Stomach smooth muscle (tissue), 2 donors: Measurements from ENCODE around the gene EGFL7.

Source experiments
- H3K27ac ChIP-seq: one replicate; pipeline ENCODE4 v1.7.0; 2013; ENCODE audit warnings: mild to moderate bottlenecking, low read length, inconsistent platforms
- H3K27me3 ChIP-seq, 2 donors: one replicate each; pipeline ENCODE4 v1.7.0; 2013; ENCODE audit warnings: low read length in 2 of 2; ENCODE audit not compliant: insufficient read depth in 2 of 2, control insufficient read depth in 1 of 2
- H3K36me3 ChIP-seq, 2 donors: one replicate each; pipeline ENCODE4 v1.7.0; 2013; ENCODE audit warnings: low read length in 2 of 2; ENCODE audit not compliant: control insufficient read depth in 2 of 2, insufficient read depth in 2 of 2
- H3K4me1 ChIP-seq: one replicate; pipeline ENCODE4 v1.7.0; 2013; ENCODE audit warnings: low read length; ENCODE audit not compliant: control insufficient read depth, insufficient read depth
- H3K4me3 ChIP-seq, 2 donors: one replicate each; pipeline ENCODE4 v1.7.0; 2013; ENCODE audit warnings: low read length in 2 of 2
- H3K9ac ChIP-seq, 2 donors: one replicate each; pipeline ENCODE4 v1.7.0; 2013; ENCODE audit warnings: low read length in 2 of 2, mild to moderate bottlenecking in 1 of 2
- H3K9me3 ChIP-seq, 2 donors: one replicate each; pipeline ENCODE4 v1.7.0; 2013; ENCODE audit warnings: low read length in 2 of 2; ENCODE audit not compliant: control insufficient read depth in 2 of 2
- donor health status: healthy.
- donor health status: Pancreatic carcinoma.

EGFL7 gene

GRCh38 chr9:136676920-136677686 lies 14.4 kb downstream of the EGFL7 start:
- Histone ChIP-seq H3K4me1 (no peaks in the 10 kb centered on the region), H3K36me3 (peaks cover 4 to 5% of the 10 kb centered on the region in 2 donors), H3K27ac (no peak overlapping the region), H3K9me3 (no peaks in the 10 kb centered on the region), H3K4me3 (no peak overlapping the region), H3K9ac (no peak overlapping the region), H3K27me3 (no peaks in the 10 kb centered on the region)

DNA sequence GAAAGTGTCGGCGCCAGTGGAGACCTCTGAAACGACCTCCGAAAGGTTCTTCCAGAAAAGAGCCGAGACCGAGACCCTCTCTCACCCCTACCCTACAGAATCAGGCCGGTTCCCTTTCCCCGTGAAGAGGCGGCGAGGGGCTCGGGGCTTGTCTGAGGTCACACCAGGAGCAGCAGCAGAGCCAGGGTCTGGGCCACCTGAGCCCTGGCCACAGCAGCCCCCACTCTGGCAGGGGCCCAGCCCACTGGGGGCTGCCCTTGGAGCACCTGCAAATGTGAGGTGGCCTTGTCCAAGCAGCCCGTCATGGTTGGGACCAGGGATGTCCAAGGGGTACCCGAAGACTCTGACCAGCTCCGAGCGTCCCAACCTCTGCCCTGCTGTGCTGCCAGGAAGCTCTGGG lies 15.3 kb downstream of the EGFL7 start:
- Histone ChIP-seq H3K9ac (no peak overlapping the region), H3K36me3 (peaks cover 4 to 5% of the 10 kb centered on the region in 2 donors)

DNA sequence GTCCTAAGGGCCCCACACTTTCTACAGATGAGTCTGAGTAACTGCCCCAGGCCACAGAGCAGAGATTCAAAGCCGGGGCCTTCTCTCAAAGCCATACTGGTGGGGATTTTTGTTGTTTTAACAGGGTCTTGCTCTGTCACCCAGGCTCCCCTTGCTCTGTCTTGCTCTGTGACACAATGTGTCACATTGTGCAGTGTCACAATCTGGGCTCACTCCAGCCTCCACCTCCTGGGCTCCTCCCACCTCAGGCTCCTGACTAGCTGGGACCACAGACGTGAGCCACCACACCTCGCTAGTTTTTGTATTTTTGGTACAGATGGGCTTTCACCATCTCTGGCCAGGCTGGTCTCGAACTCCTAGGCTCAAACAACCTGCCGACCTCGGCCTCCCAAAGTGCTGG lies 15.9 kb downstream of the EGFL7 start:
- H3K27me3 ChIP-seq, result no peaks in the 10 kb centered on the region
- no peaks in the 10 kb centered on the region for H3K4me1 ChIP-seq
- no peaks in the 10 kb centered on the region for H3K9me3 ChIP-seq
- H3K27ac ChIP-seq, result no peak overlapping the region
- no peak overlapping the region for H3K9ac ChIP-seq
- no peak overlapping the region for H3K4me3 ChIP-seq
- peaks cover 4 to 5% of the 10 kb centered on the region in 2 donors for H3K36me3 ChIP-seq

More for the DNA sequence above, 15.3 kb downstream of the EGFL7 start:
- no peak overlapping the region for H3K27ac ChIP-seq
- H3K27me3 ChIP-seq, result no peaks in the 10 kb centered on the region
- no peaks in the 10 kb centered on the region for H3K4me1 ChIP-seq
- no peaks in the 10 kb centered on the region for H3K9me3 ChIP-seq
- H3K4me3 ChIP-seq, result no peak overlapping the region

DNA sequence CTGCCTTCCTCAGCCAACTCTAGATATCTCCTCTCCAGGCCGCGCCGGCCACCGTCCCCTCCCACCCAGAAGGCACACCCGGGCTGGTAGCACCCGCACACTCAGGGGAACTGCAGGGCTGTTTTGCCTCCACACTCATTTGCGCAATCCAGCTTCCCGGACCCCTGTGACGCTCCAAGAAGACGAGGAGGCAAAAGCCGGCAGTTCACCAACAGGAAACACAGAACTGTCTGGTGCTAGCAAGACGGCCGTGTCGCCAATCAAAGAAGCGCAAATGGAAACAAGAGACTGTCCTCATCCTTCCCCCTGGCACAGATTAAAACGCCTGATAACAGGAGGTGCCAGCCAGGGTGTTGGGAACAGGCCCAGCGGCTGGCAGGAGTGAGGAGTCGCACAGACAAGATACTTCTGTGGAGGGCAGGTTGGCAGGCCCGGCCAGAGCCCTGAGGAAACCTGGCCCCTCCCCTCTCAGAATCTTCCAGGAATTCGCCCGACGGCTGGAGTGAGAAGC lies 16.8 kb downstream of the EGFL7 start:
- Histone ChIP-seq H3K9ac (no peak overlapping the region), H3K4me3 (no peak overlapping the region), H3K9me3 (no peaks in the 10 kb centered on the region), H3K36me3 (peaks cover 1 to 4% of the 10 kb centered on the region in 2 donors), H3K4me1 (peaks cover 4% of the 10 kb centered on the region), H3K27me3 (no peaks in the 10 kb centered on the region), H3K27ac (no peak overlapping the region)

- H3K4me1 ChIP-seq, result peaks cover 18% of the 10 kb centered on the region
- no peaks in the 10 kb centered on the region for H3K27me3 ChIP-seq
- no peak overlapping the region for H3K9ac ChIP-seq
- H3K9me3 ChIP-seq, result no peaks in the 10 kb centered on the region
- no peak overlapping the region for H3K27ac ChIP-seq
- H3K4me3 ChIP-seq, result no peak overlapping the region
- peaks cover 0 to 4% of the 10 kb centered on the region in 2 donors for H3K36me3 ChIP-seq
Observed at GRCh38 chr9:136681029-136681428, 18.3 kb downstream of the EGFL7 start.

DNA sequence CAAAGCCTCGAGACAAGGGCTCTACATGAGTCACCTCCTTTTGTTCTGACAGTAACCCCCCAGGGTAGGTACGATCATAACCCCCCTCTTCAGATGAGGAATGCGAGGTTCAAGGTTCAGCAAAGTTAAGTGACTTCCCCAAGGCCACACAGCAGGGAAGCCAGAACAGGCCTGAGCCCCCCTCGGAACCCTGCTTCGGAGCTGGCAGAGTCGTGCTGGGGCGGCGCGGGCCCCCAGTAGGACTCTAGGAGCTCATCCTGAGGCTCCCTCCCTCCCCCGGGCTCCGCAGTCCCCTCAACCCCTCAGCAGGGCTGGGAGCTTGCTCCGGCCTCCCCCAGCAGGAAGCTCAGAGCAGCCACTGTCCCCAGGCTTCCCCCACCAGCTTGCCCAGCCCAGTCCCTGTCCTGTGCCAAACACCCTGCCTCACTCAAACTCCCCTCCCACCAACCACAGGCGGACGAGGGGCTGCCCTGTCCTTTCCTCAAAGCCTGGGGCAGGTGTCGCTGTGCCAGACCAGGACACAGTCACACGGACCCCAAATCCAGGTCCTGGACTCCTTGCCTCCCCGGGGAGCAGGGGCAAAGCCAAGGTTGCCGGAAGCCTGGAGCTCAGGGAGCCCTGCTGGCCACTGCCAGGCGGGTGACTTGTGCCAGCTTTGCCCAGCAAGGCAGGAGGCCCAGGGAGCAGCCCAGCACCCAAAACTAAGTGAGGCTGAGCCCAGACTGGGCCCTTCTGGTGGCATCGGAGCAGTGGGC lies 19.4 kb downstream of the EGFL7 start:
- no peaks in the 10 kb centered on the region for H3K36me3 ChIP-seq
- no peak overlapping the region for H3K4me3 ChIP-seq
- no peak overlapping the region for H3K9ac ChIP-seq
- H3K27ac ChIP-seq, result no peak overlapping the region
- H3K9me3 ChIP-seq, result no peaks in the 10 kb centered on the region
- H3K27me3 ChIP-seq, result no peaks in the 10 kb centered on the region
- peaks cover 23% of the 10 kb centered on the region for H3K4me1 ChIP-seq

DNA sequence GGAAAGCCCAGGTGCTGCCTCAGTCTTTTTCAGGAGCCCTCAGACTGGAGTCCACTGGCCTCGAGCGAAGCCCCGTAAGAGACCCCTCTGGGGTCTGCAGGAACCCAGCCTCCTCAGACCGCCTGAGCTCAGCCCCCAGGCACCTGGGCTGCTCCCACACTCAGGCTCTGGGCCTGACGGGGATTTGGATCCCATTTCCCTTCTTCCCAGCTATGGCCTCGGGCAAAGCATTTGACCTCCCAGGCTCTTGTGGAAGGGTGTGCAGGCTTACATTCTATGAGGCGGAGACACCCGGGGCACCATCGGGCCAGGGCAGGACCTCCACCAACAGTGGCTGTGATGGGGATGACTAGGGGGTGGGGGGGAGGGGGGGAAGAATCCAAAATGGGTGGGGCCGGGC lies 20.0 kb downstream of the EGFL7 start:
- Histone ChIP-seq H3K4me3 (no peak overlapping the region), H3K9ac (no peak overlapping the region), H3K4me1 (peaks cover 23% of the 10 kb centered on the region), H3K9me3 (no peaks in the 10 kb centered on the region), H3K27me3 (no peaks in the 10 kb centered on the region), H3K27ac (no peak overlapping the region), H3K36me3 (no peaks in the 10 kb centered on the region)

DNA sequence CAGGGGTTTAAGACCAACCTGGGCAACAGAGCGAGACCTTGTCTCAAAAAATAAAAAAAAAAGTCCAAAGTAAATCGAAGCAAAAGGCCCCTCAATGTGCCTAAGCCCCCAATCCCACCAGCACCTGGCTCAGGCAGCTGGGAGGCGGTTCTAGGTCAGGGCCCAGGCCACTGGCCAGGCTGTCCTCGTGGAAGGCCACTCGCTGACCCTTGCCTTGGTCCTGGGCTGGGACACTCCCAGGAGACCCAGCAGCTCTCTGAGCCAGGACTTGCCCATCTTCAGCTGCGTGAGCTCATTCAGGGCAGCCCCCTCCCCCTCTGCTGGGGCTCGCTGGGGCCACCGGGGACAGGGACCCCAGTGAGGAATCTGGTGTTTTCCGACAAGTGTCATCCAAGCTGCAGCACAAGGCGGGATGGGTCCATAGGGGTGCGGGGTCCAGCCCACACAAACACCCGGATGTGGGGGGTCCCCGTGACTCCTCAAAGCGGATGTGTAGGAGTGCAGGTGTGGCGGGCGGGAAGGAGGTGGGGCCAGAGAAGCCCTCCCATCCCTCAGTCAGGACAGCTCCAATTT lies 20.5 kb downstream of the EGFL7 start:
- H3K4me1 ChIP-seq, result peaks cover 23% of the 10 kb centered on the region
- no peak overlapping the region for H3K27ac ChIP-seq
- H3K9ac ChIP-seq, result no peak overlapping the region
- no peaks in the 10 kb centered on the region for H3K36me3 ChIP-seq
- H3K4me3 ChIP-seq, result no peak overlapping the region
- no peaks in the 10 kb centered on the region for H3K9me3 ChIP-seq
- H3K27me3 ChIP-seq, result no peaks in the 10 kb centered on the region

GRCh38 chr9:136683755-136684154 lies 21.0 kb downstream of the EGFL7 start:
- Histone ChIP-seq H3K27ac (no peak overlapping the region), H3K9ac (no peak overlapping the region), H3K9me3 (no peaks in the 10 kb centered on the region), H3K36me3 (no peaks in the 10 kb centered on the region), H3K4me1 (peaks cover 23% of the 10 kb centered on the region), H3K4me3 (no peak overlapping the region), H3K27me3 (no peaks in the 10 kb centered on the region)

DNA sequence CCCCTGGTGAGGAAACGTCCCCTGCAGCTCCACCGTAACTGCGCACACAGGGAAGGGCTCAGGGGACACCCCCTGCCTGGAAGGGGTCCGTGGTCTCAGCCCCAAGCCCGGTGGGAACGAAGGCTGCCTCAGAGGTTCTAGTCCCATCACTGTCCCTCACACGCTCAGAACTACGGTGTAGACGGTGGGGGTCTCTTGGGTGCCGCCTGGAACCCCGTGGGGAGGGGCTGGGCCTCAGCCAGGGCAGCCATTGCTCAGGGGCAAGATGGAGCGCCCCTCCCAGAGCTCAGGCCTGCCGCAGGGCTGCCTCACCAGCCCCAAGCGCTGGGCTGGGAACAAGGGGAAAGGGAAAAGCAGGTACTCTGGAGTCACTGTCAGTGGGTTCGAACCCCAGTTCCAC lies 21.6 kb downstream of the EGFL7 start:
- Histone ChIP-seq H3K9ac (no peak overlapping the region), H3K9me3 (no peaks in the 10 kb centered on the region), H3K36me3 (no peaks in the 10 kb centered on the region), H3K4me1 (peaks cover 23% of the 10 kb centered on the region), H3K27ac (no peak overlapping the region), H3K4me3 (no peak overlapping the region), H3K27me3 (no peaks in the 10 kb centered on the region)
